T-helper 22 cell (primary cell): ENCODE measurements around the gene EVI2A.

ENCODE experiments used
- DNase-seq: peaks from one replicate; pipeline ENCODE4 v3.0.0-alpha.2; 2020; ENCODE audit warnings: low read depth

The EVI2A gene

GRCh38 chr17:31273516-31273915 lies 47.9 kb downstream of the EVI2A start:
- no peak for DNase-seq

- no peak for DNase-seq
Measured at GRCh38 chr17:31272803-31273202, 48.6 kb downstream of the EVI2A start.

GRCh38 chr17:31272236-31272635 lies 49.2 kb downstream of the EVI2A start:
- DNase-seq = no peak

GRCh38 chr17:31269578-31269983 lies 51.8 kb downstream of the EVI2A start:
- DNase-seq = no peak

GRCh38 chr17:31269036-31269577 lies 52.3 kb downstream of the EVI2A start:
- DNase-seq = no peak
